Adrenal gland (tissue), 12 donors: ENCODE data around the gene KHK. TPM values are rescaled to one million over a fixed set of nuclear protein-coding genes. Genes with fewer than 3 reads are reported as not detected.

Experiments
- DNase-seq, 7 donors: peaks; one replicate each; pipeline ENCODE4 v3.0.0-alpha.2; 2019 to 2020
- H3K27ac ChIP-seq, 5 donors: fragments of 200-600 bp; sonication (generic) in 4 of 5; 1 replicate in 3 of 5; 2 replicates in 2 of 5; pipeline versions ENCODE4 v1.5.1 to v1.8.0; 2016 to 2020; ENCODE audit warnings: mild to moderate bottlenecking in 1 of 5
- H3K27me3 ChIP-seq: fragments of 200-600 bp; 2 replicates; pipeline ENCODE4 v1.8.0; 2021
- H3K36me3 ChIP-seq, 2 donors: fragments of 200-600 bp; replicated peaks in 1 of 2; 1 replicate in 1 of 2; 2 replicates in 1 of 2; pipeline versions ENCODE4 v1.5.1 to v1.8.0; 2018 to 2022
- H3K4me1 ChIP-seq, 2 donors: fragments of 200-600 bp; replicated peaks in 1 of 2; 1 replicate in 1 of 2; 2 replicates in 1 of 2; pipeline versions ENCODE4 v1.5.1 to v1.8.0; 2018 to 2021
- H3K4me3 ChIP-seq, 4 donors: fragments of 200-600 bp; sonication (generic) in 3 of 4; one replicate each; pipeline ENCODE4 v1.5.1; 2016 to 2018
- H3K9me3 ChIP-seq, 3 donors: fragments of 200-600 bp; sonication (generic) in 1 of 3; replicated peaks in 1 of 3; 1 replicate in 2 of 3; 2 replicates in 1 of 3; pipeline versions ENCODE4 v1.5.1 to v1.8.0; 2016 to 2021
- CTCF ChIP-seq, 6 experiments: fragments of 450-650 bp in 4 of 6; fragments of 200-600 bp in 2 of 6; sonication (generic) in 1 of 6; IDR thresholded peaks; 1 replicate in 5 of 6; 2 replicates in 1 of 6; pipeline versions ENCODE4 v1.5.1 to v1.8.0; 2016 to 2021; ENCODE audit warnings: antibody characterized with exemption in 6 of 6, mild to moderate bottlenecking in 2 of 6, moderate library complexity in 1 of 6
- POLR2A ChIP-seq, 2 donors: fragments of 450-650 bp; IDR thresholded peaks; one replicate each; pipeline ENCODE4 v1.6.1; 2017; ENCODE audit warnings: antibody characterized with exemption in 2 of 2, mild to moderate bottlenecking in 2 of 2, moderate library complexity in 1 of 2
- WGBS, 4 donors: extraction: QIAGEN DNeasy Blood & Tissue Kit in 2 of 4; methylation state at CpG; one replicate each; pipeline versions ENCODE4 v1.1.5 to v1.1.7; 2013 to 2017; 5-methylcytosine and 5-hydroxymethylcytosine counted together
- intact Hi-C, 2 donors: fragments of 100-400 bp; cut with DNase I; formaldehyde crosslinking; loops; one replicate each; pipeline versions ENCODE4 v1.14.1 to v1.15.0; 2022 to 2023
- polyA plus RNA-seq, 3 donors: library from polyadenylated mRNA; stranded (reverse); fragments of 200-250 nt in 2 of 3; fragments of 350-450 nt in 1 of 3; fragmentation: Illumina TruSeq in 1 of 3; extraction: RNeasy Lipid Tissue Mini Kit (QIAGEN cat#74804) in 1 of 3; gene quantifications; one replicate each; pipeline ENCODE4 v1.2.3, GENCODE V29; 2013 to 2014
- total RNA-seq, 9 donors: library from RNA; depleted of rRNA in 4 of 9; stranded (reverse); fragments of >200 nt in 4 of 9; fragments of 120-200 nt in 1 of 9; fragmentation: NEBNext Ultra II Directional in 1 of 9; extraction: Animal tissue kit (Norgen Biotek cat#: 25700) in 1 of 9; gene quantifications; one replicate each; pipeline versions ENCODE4 v1.1.0 to v1.2.4, GENCODE V29; 2013 to 2023
- donor health status: healthy with polysubstance abuse.
- donor health status: Bipolar disorder and iron deficiency.
- donor health status: DM: yes; HTN: yes; CAD: no.
- donor health status: DM: no; HTN: no; CAD: no.
- donor health status: DM: no; HTN: no; CAD: no.
- donor health status: DM: yes; HTN: yes; CAD: no.

KHK gene
- total and polyA plus RNA-seq, 12 donors = 3.3 to 14.4 (median 6.9) TPM

- peak overlapping the region; percentile 10 to 95 (median 67) for H3K4me3 ChIP-seq
- peaks cover 0 to 22% of the 10 kb centered on the region in 2 donors for H3K36me3 ChIP-seq
- H3K27me3 ChIP-seq = no peaks in the 10 kb centered on the region
- DNase-seq = peak; percentile 83 to 98 (median 90)
- peak overlapping the region; percentile 71 to 97 (median 77) for H3K27ac ChIP-seq
- intact Hi-C loops = no loop called here
- no peaks in the 10 kb centered on the region for H3K9me3 ChIP-seq
- peaks cover 0 to 13% of the 10 kb centered on the region in 2 donors for H3K4me1 ChIP-seq
- WGBS, 4 donors = 0 to 1% (median 0%) methylated on average over 16 to 48 of the region's 48 CpGs
- TF ChIP-seq CTCF (IDR thresholded peaks at IDR 0.05) (peak; percentile 5 to 70 (median 48)), POLR2A (IDR thresholded peaks at IDR 0.05) (peak; percentile 21 to 36)
Observed at GRCh38 chr2:27050281-27050995, 36.1 kb upstream of the KHK start.

GRCh38 chr2:27050996-27051901 lies 35.3 kb upstream of the KHK start, which contains the start of gene AGBL5:
Gene AGBL5 (plus strand): TSS chr2:27051668. CDS start chr2:27052959, 1,291 bp downstream.
- H3K27ac ChIP-seq = peak within 1 kb of the TSS; percentile 71 to 97 (median 77)
- no peaks in the 10 kb centered on the region for H3K9me3 ChIP-seq
- peak; percentile 96 to 99 (median 96) for DNase-seq
- intact Hi-C loops = no loop called here
- peaks cover 0 to 30% of the 10 kb centered on the region in 2 donors for H3K36me3 ChIP-seq
- H3K4me3 ChIP-seq = peak within 1 kb of the TSS in 3 of 4 donors; percentile 16 to 95 (median 80)
- H3K27me3 ChIP-seq = no peaks in the 10 kb centered on the region
- WGBS, 4 donors = 0 to 1% (median 1%) methylated on average over 31 to 67 of the region's 67 CpGs
- no peak for TF ChIP-seq CTCF (IDR thresholded peaks at IDR 0.05)
- peak; percentile 11 to 72 for TF ChIP-seq POLR2A (IDR thresholded peaks at IDR 0.05)
- peaks cover 0 to 13% of the 10 kb centered on the region in 2 donors for H3K4me1 ChIP-seq

- Histone ChIP-seq H3K9me3 (no peaks in the 10 kb centered on the region), H3K27ac (peak overlapping the region in 4 of 5 donors; percentile 72 to 97 (median 84)), H3K4me3 (peak overlapping the region in 3 of 4 donors; percentile 16 to 95 (median 80)), H3K4me1 (peaks cover 0 to 13% of the 10 kb centered on the region in 2 donors), H3K36me3 (peaks cover 0 to 39% of the 10 kb centered on the region in 2 donors), H3K27me3 (no peaks in the 10 kb centered on the region)
- DNase-seq = peak; percentile 24 to 74 (median 48)
- intact Hi-C loops = no loop called here
- 4 to 29% (median 8%) methylated on average over 3 to 24 of the region's 24 CpGs for WGBS, 4 donors
- TF ChIP-seq POLR2A (IDR thresholded peaks at IDR 0.05) (no peak), CTCF (IDR thresholded peaks at IDR 0.05) (no peak)
Observed at GRCh38 chr2:27051902-27052645, 34.5 kb upstream of the KHK start.
